IgD-negative memory B cell (primary cell): ENCODE measurements around the gene TAOK1. TPM values are rescaled to one million over a fixed set of nuclear protein-coding genes. Genes with fewer than 3 reads are reported as not detected.

Experiments
- H3K27ac Mint-ChIP-seq, 3 donors: one replicate each; pipeline ENCODE4 v1.8.0; 2020 to 2022; ENCODE audit warnings: mild to moderate bottlenecking in 3 of 3, mixed read lengths in 3 of 3, moderate library complexity in 1 of 3
- H3K27me3 Mint-ChIP-seq: one replicate; pipeline ENCODE4 v1.8.0; 2021; ENCODE audit warnings: mixed read lengths
- H3K36me3 Mint-ChIP-seq: one replicate; pipeline ENCODE4 v1.8.0; 2020; ENCODE audit warnings: mild to moderate bottlenecking, mixed read lengths
- H3K4me1 Mint-ChIP-seq, 3 donors: one replicate each; pipeline ENCODE4 v1.8.0; 2020 to 2022; ENCODE audit warnings: mixed read lengths in 3 of 3, mild to moderate bottlenecking in 1 of 3
- H3K4me3 Mint-ChIP-seq, 4 donors: one replicate each; pipeline ENCODE4 v1.8.0; 2020 to 2022; ENCODE audit warnings: mild to moderate bottlenecking in 4 of 4, mixed read lengths in 4 of 4, moderate library complexity in 3 of 4
- H3K9me3 Mint-ChIP-seq, 3 donors: one replicate each; pipeline ENCODE4 v1.8.0; 2020 to 2021; ENCODE audit warnings: mixed read lengths in 3 of 3, mild to moderate bottlenecking in 1 of 3
- polyA plus RNA-seq: library from polyadenylated mRNA; unstranded; fragments of 300-500 nt; fragmentation: Illumina TruSeq; gene quantifications from one replicate; pipeline ENCODE4 v1.2.3, GENCODE V29; 2021

Gene TAOK1
- polyA plus RNA-seq, 1 donor from 2014 or later = 4.0 TPM

DNA sequence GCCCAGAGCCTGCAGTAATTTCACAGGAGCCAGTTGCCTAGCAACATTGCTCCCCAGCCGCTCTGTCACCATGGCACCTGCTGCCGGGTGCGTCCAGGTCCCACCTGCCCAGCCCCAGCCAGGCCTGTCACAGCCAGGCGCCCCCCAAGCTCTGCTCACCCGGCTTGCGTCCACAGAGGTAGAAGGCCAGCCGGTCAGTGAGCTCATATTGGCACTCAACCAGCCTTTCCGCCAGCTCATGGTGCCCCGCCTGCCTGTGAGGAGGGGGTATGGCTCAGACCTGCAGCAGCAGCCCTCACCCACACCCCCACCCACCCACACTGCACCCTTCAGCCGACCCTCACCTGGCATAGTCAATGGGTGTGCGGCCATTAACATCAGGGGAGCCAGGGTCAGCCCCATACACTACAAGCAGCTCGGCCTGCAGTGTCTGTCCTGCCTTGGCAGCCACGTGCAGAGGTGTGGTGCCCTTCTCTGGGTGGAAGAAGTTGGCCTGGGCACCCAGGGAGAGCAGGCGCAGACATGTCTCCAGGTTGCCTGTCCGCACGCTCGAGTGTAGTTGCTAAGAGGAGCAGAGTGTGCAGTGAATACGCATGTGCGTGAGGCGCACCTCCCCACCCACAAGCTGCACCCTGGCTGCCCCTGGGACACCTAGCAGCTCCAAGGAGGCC is 191.6 kb downstream of the TAOK1 start:
- Mint-ChIP-seq H3K4me3 (no peak overlapping the region), H3K27ac (peak overlapping the region in 1 of 3 donors; percentile 71), H3K36me3 (peaks cover 3% of the 10 kb centered on the region), H3K9me3 (no peaks in the 10 kb centered on the region), H3K4me1 (peaks cover 14 to 21% (median 18%) of the 10 kb centered on the region in 3 donors), H3K27me3 (no peaks in the 10 kb centered on the region)

DNA sequence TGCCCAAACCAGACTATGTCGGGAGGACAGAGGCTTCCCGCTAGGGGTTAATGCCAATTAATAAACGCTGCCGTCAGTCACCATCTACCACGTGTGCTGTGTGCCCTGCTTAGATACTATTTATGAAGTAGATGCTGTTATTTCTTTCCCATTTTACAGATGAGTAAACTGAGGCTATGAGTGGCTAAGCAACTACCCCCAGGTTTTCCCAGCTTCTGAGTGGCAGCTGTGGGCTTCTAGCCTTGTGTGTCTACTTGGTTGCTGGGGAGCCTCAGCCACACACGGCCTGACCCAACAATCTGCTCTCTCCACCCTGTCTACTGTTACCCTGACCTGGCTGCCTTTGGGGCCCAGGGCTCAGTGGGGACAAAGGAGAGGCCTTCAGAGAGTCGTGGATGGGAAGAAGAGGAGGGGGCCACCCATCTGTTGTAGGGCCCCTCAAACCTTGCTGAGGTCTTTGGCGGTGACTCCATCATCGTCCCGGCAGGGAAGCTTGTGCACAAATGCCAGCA is 192.1 kb downstream of the TAOK1 start:
- Mint-ChIP-seq H3K27me3 (no peaks in the 10 kb centered on the region), H3K9me3 (no peaks in the 10 kb centered on the region), H3K27ac (peak overlapping the region in 1 of 3 donors; percentile 71), H3K36me3 (peaks cover 3% of the 10 kb centered on the region), H3K4me1 (peaks cover 17 to 21% (median 18%) of the 10 kb centered on the region in 3 donors), H3K4me3 (no peak overlapping the region)

DNA sequence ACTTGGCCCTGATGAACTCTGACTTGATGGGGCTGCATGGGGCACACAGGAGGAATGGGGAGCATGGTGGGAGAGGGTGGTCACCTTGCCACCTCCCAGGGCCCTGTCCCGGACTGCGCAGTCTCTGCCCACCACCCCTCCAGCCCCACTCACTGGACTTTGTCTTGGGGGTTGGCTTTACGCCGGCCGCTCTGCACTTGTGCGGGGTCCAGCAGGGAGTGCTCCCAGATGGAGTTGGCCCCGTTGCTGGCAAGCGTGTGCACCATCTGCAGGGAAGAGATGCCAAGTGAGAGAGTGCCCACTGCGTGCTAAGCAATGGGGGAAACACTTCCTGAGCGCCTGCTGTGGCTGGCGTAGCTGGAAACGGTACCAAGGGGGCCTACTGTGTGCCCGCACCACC is 192.6 kb downstream of the TAOK1 start:
- H3K27ac Mint-ChIP-seq = no peak overlapping the region
- H3K4me3 Mint-ChIP-seq = no peak overlapping the region
- H3K36me3 Mint-ChIP-seq = peaks cover 3% of the 10 kb centered on the region
- no peaks in the 10 kb centered on the region for H3K9me3 Mint-ChIP-seq
- H3K4me1 Mint-ChIP-seq = peaks cover 18 to 26% (median 19%) of the 10 kb centered on the region in 3 donors
- no peaks in the 10 kb centered on the region for H3K27me3 Mint-ChIP-seq

DNA sequence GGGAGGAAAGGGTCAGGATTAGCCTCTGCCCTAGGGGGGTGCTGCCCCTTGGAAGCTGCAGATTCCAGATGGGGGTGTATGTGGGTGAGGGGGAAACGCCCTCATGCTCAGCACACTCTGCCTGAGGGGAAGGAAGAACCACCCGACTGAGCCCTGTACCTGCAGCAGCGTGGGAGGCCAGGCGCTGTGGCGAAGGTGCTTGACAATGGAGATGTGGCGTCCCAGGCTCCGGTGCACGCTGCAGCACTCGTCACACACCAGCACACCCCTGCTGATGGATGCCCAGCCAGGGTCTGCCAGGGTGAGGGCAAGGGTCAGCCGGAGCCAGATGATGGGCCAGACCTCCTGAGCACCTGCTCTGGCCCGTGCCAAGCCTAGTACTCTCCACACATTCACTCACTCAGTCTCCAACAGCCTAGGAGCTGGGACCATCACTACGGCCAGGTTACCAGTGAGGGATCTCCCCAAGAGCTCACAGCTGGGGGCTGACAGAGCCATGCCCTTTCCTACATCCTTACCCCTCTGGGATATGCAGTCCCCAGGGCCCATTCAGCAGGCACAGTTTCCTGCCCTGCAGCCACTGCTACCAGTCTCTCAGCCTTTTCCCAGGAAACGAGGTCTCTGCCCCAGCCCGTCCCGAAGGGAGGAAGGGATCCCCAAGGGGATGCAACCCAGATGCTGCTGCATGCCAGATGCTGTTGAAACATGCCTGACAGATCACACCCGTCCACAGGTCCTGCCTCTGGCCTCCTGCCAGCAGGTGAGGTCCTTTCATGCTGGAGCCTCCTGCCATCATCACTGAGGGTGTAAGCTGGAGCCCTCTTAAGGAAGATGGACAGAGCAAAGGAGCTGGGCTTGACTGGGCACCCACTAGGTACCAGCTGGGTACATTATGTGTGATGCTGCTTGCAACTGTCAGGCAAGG is 193.4 kb downstream of the TAOK1 start:
- H3K9me3 Mint-ChIP-seq = no peaks in the 10 kb centered on the region
- H3K27ac Mint-ChIP-seq = peak overlapping the region in 1 of 3 donors; percentile 7
- peaks cover 21 to 31% (median 23%) of the 10 kb centered on the region in 3 donors for H3K4me1 Mint-ChIP-seq
- H3K36me3 Mint-ChIP-seq = peaks cover 3% of the 10 kb centered on the region
- H3K4me3 Mint-ChIP-seq = peak overlapping the region in 1 of 4 donors; percentile 55
- H3K27me3 Mint-ChIP-seq = no peaks in the 10 kb centered on the region

DNA sequence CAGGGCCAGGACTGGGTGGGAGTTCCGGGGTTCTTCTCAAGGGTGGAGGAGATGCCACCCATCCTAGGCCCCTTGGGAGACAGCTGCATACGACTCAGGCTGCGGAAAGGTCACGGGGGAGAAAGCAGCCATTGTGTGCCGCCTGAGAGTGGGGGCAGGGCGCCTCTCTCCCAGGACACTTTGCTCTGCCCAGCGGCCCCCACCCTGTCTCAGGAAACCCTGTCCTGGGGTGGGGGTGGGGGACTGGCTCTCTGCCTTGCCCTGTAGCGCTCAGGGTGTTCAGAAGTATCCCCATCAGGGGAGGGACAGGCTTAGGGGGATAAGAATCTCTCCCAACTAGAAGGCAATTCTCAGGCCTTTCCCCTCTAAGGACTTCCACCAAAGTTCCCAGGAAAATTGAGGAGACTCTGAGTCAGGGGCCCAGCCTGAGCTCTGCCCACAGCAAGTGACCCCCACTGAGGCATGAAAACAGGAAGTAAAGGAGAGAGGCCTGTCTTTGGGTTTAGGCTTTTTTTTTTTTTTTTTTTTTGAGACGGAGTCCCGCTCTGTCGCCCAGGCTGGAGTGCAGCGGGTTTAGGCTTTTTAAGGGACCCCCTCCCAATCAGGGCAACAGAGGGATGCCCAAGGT is 194.4 kb downstream of the TAOK1 start:
- Mint-ChIP-seq H3K4me3 (peak overlapping the region in 2 of 4 donors; percentile 55 to 84), H3K27ac (peak overlapping the region in 2 of 3 donors; percentile 56 to 73), H3K4me1 (peaks cover 21 to 31% (median 23%) of the 10 kb centered on the region in 3 donors), H3K9me3 (no peaks in the 10 kb centered on the region), H3K27me3 (no peaks in the 10 kb centered on the region), H3K36me3 (peaks cover 3% of the 10 kb centered on the region)

DNA sequence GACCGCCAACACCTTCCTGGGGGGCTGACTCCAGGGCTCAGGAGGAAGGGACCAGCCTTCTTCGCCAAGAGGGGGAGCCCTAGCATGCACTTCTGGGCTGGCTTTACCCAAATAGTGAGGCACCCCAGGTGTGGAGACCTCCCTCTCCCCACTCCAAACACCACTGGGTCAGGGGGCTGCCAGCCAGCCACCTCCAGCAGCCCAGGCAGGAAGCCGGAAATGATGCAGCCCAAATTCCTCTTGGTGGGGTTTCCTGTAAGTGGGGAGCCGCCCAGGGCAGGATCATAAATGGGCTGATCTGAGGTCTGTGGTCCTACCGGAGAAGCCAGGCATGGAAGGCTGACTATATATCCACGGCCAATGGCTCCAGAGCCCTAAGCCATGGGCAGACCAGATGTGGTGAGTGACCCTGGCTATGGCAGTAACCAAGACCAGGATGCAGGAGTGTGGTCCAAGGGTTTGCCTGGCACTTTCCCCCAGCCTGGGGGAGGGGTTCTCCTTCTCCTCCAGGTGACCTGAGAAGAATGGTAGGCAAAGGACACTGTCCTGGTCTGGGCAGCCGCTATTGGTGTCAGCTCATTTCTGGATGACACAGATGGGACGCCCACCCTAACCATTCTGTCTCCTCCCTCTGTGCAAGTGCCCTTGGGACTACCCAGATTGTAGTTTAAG is 195.1 kb downstream of the TAOK1 start:
- Mint-ChIP-seq H3K4me1 (peaks cover 23 to 34% (median 24%) of the 10 kb centered on the region in 3 donors), H3K27me3 (no peaks in the 10 kb centered on the region), H3K27ac (peak overlapping the region in 2 of 3 donors; percentile 50 to 56), H3K4me3 (peak overlapping the region in 2 of 4 donors; percentile 33 to 84), H3K9me3 (no peaks in the 10 kb centered on the region), H3K36me3 (peaks cover 2% of the 10 kb centered on the region)

DNA sequence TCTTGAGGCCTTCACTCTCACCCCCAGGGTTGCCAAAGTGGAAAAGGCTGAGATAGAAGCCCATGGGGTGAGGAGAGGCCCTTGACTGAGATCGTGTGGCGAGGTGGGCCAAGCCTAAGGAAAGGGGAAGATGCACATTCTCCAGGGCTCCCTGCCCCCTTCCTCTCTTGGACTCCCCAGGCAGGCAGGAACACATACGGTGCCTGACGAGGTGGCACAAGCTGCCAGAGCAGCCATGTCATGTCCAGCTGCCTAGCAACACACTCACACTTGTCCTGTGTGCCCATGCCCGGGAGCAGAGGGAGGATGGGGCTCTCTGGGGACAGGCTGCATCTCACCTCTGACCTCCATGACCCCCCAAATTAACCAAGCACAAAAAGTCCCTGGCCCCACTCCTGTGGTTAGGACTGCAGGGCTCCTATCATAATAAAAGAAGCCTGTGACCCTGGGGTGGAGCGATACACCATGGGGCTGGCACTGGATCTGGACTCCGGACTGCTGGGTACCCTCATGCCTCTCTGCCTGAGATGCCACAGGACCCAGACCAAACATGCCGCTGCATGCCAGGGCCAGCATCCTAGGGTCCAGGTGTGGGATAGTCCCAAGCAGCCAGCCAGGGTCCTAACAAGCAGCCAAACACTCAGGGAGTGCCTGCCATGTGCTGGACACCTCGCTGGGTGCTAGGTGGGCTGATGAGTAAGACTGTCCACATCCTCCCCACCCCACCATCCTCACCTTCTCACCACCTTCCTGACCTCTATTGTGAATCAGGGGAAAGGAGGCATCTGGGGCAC is 196.7 kb downstream of the TAOK1 start:
- H3K4me3 Mint-ChIP-seq = peak overlapping the region; percentile 25 to 89 (median 50)
- H3K4me1 Mint-ChIP-seq = peaks cover 25 to 41% (median 33%) of the 10 kb centered on the region in 3 donors
- peak overlapping the region in 2 of 3 donors; percentile 69 to 86 for H3K27ac Mint-ChIP-seq
- no peaks in the 10 kb centered on the region for H3K9me3 Mint-ChIP-seq
- H3K36me3 Mint-ChIP-seq = no peaks in the 10 kb centered on the region
- no peaks in the 10 kb centered on the region for H3K27me3 Mint-ChIP-seq

DNA sequence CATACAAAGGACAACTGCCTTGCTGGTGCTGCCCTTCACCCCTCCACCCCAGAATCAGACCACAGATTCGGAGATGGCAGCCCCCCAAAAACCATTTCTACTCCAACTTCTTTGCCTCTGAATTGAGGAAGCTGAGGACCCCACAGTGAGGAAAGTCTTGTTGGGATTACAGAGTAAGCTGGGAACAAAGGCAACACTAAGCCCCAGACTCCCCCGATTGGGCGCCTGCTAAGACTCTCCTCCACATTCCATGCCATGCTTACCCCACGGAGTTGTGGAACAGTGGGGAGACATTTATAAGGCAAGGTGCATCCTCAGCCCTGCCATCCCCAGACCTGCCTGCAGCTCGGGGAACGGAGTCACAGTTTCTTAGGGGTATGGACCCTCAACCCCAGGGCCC is 197.4 kb downstream of the TAOK1 start:
- Mint-ChIP-seq H3K9me3 (no peaks in the 10 kb centered on the region), H3K36me3 (no peaks in the 10 kb centered on the region), H3K27me3 (no peaks in the 10 kb centered on the region)

DNA sequence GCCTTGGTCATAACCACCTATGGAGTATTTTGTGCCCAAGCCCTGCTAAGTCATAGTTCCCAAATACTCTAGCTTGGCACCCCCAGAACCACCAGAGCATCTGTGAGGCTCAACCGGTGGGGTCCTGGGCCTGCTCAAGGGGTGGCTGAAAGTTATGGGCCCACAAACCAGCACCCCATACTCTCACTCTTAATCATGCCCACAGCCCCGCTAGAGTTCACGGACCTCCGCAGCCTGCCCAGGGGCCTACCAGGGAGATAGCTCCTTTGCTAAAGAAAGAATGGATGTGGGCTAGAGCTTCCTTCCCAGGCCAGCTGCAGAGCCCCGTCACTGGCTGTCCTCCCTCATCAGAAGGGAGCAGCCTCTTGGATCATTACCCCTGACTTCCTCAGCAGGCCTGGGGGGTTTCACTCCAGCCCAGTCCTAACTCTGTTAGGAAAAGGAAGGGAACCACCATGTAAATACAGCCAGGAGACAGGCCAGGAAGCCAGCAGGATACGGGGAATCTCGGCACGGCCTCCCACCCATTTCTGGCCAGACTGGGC is 197.9 kb downstream of the TAOK1 start:
- H3K4me3 Mint-ChIP-seq = peak overlapping the region; percentile 87 to 98 (median 92)
- peaks cover 31 to 47% (median 43%) of the 10 kb centered on the region in 3 donors for H3K4me1 Mint-ChIP-seq
- no peaks in the 10 kb centered on the region for H3K36me3 Mint-ChIP-seq
- H3K27ac Mint-ChIP-seq = peak overlapping the region; percentile 84 to 93 (median 86)
- H3K9me3 Mint-ChIP-seq = no peaks in the 10 kb centered on the region
- no peaks in the 10 kb centered on the region for H3K27me3 Mint-ChIP-seq

More for the DNA sequence above, 197.4 kb downstream of the TAOK1 start:
- Mint-ChIP-seq H3K27ac (peak overlapping the region in 1 of 3 donors; percentile 86), H3K4me3 (peak overlapping the region in 3 of 4 donors; percentile 25 to 98 (median 89)), H3K4me1 (peaks cover 31 to 47% (median 40%) of the 10 kb centered on the region in 3 donors)

DNA sequence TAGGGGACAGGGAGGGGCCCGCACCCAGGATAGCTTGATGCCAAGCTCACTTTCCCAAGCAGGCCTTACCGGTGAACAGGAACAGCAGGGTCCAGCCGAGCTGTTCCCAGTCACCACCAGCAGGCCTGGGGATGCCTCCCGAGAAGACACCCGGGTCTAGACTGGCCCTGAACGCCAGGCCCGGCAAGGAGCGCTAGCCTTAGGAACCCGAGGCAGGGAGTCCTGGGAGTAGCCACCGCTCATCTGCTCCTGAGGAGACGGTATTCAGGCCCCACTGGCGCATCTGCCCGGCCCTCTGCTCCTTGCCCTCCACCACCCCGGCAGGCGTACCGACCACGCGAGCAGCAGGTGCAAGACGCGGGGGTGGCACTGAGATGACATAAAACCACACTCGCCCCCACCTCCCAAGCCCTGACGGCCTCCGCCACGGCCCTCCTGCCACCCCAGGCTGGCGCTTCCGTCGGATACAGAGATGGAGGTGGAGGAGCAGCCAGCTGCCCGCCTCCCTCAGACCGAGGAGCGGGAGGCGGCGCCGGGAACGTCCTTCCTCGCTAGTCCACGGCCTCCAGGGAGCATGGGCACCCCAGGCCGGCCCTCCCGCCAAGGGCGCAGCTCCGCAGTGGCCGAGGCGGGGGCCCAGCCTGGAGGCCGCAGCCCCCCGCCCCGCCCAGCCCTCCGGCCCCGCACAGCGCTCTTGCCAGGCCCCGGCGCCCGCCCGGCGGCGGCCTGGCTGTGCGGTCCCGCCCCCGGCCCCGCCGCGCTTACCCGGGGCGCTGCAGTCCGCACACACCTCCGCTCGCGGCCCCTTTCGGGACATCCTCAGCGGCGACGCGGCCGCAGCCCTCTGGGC is 198.6 kb downstream of the TAOK1 start:
- Mint-ChIP-seq H3K27ac (peak overlapping the region; percentile 84 to 93 (median 86)), H3K36me3 (no peaks in the 10 kb centered on the region), H3K9me3 (no peaks in the 10 kb centered on the region), H3K4me3 (peak overlapping the region; percentile 87 to 98 (median 92)), H3K27me3 (no peaks in the 10 kb centered on the region), H3K4me1 (peaks cover 28 to 46% (median 43%) of the 10 kb centered on the region in 3 donors)

DNA sequence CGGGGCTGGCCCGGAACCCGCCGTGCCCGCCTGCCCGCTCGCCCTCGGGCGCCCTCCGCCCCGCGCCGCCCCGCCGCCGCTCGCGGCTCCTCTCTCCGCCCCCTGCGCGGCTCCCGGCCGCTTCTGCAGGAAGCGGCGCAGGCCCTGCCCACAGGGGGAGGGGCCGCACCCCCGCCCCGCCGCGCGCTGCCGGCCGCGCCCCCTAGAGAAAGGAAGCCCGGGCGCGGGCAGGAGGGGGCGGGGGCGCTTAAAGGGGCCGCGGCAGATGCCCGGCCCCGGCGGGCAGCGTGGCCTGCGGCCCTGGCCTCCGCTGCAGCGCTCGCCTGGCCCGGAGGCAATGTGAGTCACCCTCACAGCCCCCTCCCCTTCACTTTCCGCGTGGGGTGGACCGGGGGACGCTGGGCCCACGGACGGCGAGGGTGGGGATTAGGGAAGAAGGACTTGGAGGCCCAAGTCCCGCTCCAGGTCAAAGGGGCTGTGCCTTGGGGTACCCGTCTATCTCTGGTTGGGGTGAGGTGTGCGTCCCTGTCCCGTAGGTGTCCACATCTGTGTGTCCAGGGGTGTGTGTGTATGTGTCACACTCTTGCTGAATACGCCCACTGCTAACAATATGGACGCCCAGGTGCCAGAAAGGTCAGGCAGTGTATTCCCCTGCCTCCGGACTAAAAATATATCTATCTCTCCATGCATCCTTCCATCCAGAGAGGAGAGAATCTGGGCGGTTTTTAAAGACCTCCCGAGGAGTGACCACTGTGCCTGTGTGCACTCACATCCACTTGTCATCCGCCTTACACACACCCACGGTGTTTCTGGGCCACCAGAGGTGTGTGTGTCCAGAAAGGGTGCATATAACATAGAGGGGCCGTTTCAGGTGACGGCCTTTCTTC is 199.6 kb downstream of the TAOK1 start, which contains the start of gene GIT1:
Gene GIT1, minus strand, starts transcription at position 125 of the 887 bp plus-strand sequence. CDS start 270 bp downstream, outside the sequence.
- Mint-ChIP-seq H3K36me3 (no peaks in the 10 kb centered on the region), H3K9me3 (no peaks in the 10 kb centered on the region), H3K27me3 (no peaks in the 10 kb centered on the region), H3K4me3 (peak within 1 kb of the TSS; percentile 89 to 98 (median 92)), H3K4me1 (peaks cover 23 to 39% (median 37%) of the 10 kb centered on the region in 3 donors), H3K27ac (peak within 1 kb of the TSS; percentile 59 to 90 (median 86))
